PC-3 (cell line): ENCODE data around the gene CLASP2. TPM values are rescaled to one million over a fixed set of nuclear protein-coding genes. Genes with fewer than 3 reads are reported as not detected.
A peak's percentile ranks its signal among the peaks of the same experiment; 100 is the strongest.

Experiments
- ATAC-seq: fragments of 200-7000 bp; cut with Tn5 transposase; 2 replicates; pipeline ENCODE4 v1.9.1; 2020; ENCODE audit warnings: mild to moderate bottlenecking, moderate library complexity
- BruUV-seq: library from RNA; stranded (reverse); fragments of 400-500 nt; replicated peaks from 2 replicates; lab custom pipeline; 2021; lab: Mats Ljungman, UMichigan
- CTCF ChIA-PET: fragments of 300-600 bp; sonication (Branson Sonifier 250); formaldehyde crosslinking; loops from one replicate; lab custom pipeline; 2022; ENCODE audit warnings: antibody characterized with exemption; lab: Charles Lee
- POLR2A ChIA-PET: fragments of 300-600 bp; sonication (Branson Sonifier 250); formaldehyde crosslinking; loops from one replicate; lab custom pipeline; 2022; ENCODE audit warnings: antibody characterized with exemption; ENCODE audit not compliant: unreplicated experiment; lab: Charles Lee
- DNase-seq: peaks from one replicate; pipeline ENCODE4 v3.0.0-alpha.2; 2015
- H2AFZ ChIP-seq: fragments of 300-600 bp; sonication (generic); 2 replicates; pipeline ENCODE4 v1.6.0; 2016; ENCODE audit warnings: antibody characterized with exemption, low read length
- H3F3A ChIP-seq: fragments of 300-600 bp; sonication (generic); one replicate; pipeline ENCODE4 v1.6.0; 2017; ENCODE audit warnings: antibody characterized with exemption, low read length, control low read depth, mild to moderate bottlenecking; ENCODE audit not compliant: unreplicated experiment
- H3K27ac ChIP-seq: fragments of 300-600 bp; sonication (generic); 2 replicates; pipeline ENCODE4 v1.5.1; 2016; ENCODE audit warnings: mild to moderate bottlenecking, low read length
- H3K27me3 ChIP-seq: fragments of 300-600 bp; sonication (generic); 2 replicates; pipeline ENCODE4 v1.6.1; 2016; ENCODE audit warnings: low read length, mixed read lengths
- H3K36me3 ChIP-seq: fragments of 300-600 bp; sonication (generic); 2 replicates; pipeline ENCODE4 v1.6.1; 2016; ENCODE audit warnings: low read depth, mixed run types, low read length, mixed read lengths
- H3K4me1 ChIP-seq: fragments of 300-600 bp; sonication (generic); 2 replicates; pipeline ENCODE4 v1.5.1; 2016; ENCODE audit warnings: low read length; ENCODE audit not compliant: insufficient read depth
- H3K4me2 ChIP-seq: fragments of 300-600 bp; sonication (generic); 2 replicates; pipeline ENCODE4 v1.6.0; 2016; ENCODE audit warnings: low read length
- H3K4me3 ChIP-seq: fragments of 300-600 bp; sonication (generic); 2 replicates; pipeline ENCODE4 v1.5.1; 2016; ENCODE audit warnings: mild to moderate bottlenecking, low read length, mixed read lengths
- H3K79me2 ChIP-seq: fragments of 300-600 bp; sonication (generic); 2 replicates; pipeline ENCODE4 v1.6.1; 2017; ENCODE audit warnings: low read length, mixed read lengths
- H3K9ac ChIP-seq: fragments of 300-600 bp; sonication (generic); 2 replicates; pipeline ENCODE4 v1.6.0; 2016; ENCODE audit warnings: mild to moderate bottlenecking, low read length
- H3K9me2 ChIP-seq: fragments of 300-600 bp; sonication (generic); replicated peaks from 2 replicates; pipeline ENCODE4 v1.6.1; 2016; ENCODE audit warnings: mixed run types, low read length, mixed read lengths
- H3K9me3 ChIP-seq: fragments of 300-600 bp; sonication (generic); 2 replicates; pipeline ENCODE4 v1.6.1; 2016; ENCODE audit warnings: low read length, mixed read lengths
- H4K20me1 ChIP-seq: fragments of 300-600 bp; sonication (generic); 2 replicates; pipeline ENCODE4 v1.6.1; 2016; ENCODE audit warnings: low read length, mixed read lengths
- CTCF ChIP-seq: fragments of 300-600 bp; sonication (generic); conservative IDR thresholded peaks from 2 replicates; pipeline ENCODE4 v1.5.1; 2017; ENCODE audit warnings: antibody characterized with exemption, low read depth, mild to moderate bottlenecking, low read length
- EZH2 ChIP-seq: fragments of 300-600 bp; sonication (generic); IDR thresholded peaks from one replicate; pipeline ENCODE4 v1.6.1; 2017; ENCODE audit warnings: antibody characterized with exemption, mild to moderate bottlenecking, low read length; ENCODE audit not compliant: unreplicated experiment
- EZH2phosphoT487 ChIP-seq: fragments of 300-600 bp; sonication (generic); IDR thresholded peaks from 2 replicates; pipeline ENCODE4 v1.6.1; 2018; ENCODE audit warnings: mild to moderate bottlenecking, antibody characterized with exemption, low read length, borderline replicate concordance
- intact Hi-C: fragments of 100-400 bp; cut with micrococcal nuclease; formaldehyde crosslinking; loops from 2 replicates; pipeline ENCODE4 v1.9.0; 2023
- total RNA-seq: library from RNA; depleted of rRNA; stranded (reverse); fragments of >200 nt; gene quantifications from 2 replicates; pipeline ENCODE4 v1.2.3, GENCODE V29; 2014

Gene CLASP2
- total RNA-seq, 1 experiment from 2014 or later, result 84.8 TPM

GRCh38 chr3:33711100-33711499 lies 7.0 kb downstream of the CLASP2 start:
- Histone ChIP-seq H2AFZ (no peak overlapping the region), H3K4me3 (no peak overlapping the region), H3K79me2 (peaks cover 91% of the 10 kb centered on the region), H3K36me3 (no peaks in the 10 kb centered on the region), H4K20me1 (peaks cover 11% of the 10 kb centered on the region; the same call in 1 of the 2 replicates), H3F3A (no peaks in the 10 kb centered on the region), H3K27me3 (no peaks in the 10 kb centered on the region), H3K27ac (no peak overlapping the region), H3K9me3 (no peaks in the 10 kb centered on the region), H3K9ac (no peak overlapping the region), H3K4me2 (no peak overlapping the region), H3K9me2 (no peaks in the 10 kb centered on the region), H3K4me1 (peaks cover 4% of the 10 kb centered on the region)
- DNase-seq, result no peak
- BruUV-seq, result no TSS peak
- ChIA-PET POLR2A (no interaction called here), CTCF (no interaction called here)
- no peak for ATAC-seq
- intact Hi-C loops, result no loop called here
- no peak for TF ChIP-seq EZH2phosphoT487
- TF ChIP-seq CTCF, result no peak
- TF ChIP-seq EZH2, result no peak

GRCh38 chr3:33706056-33706455 lies 12.0 kb downstream of the CLASP2 start:
- Histone ChIP-seq H3K4me2 (no peak overlapping the region), H3K36me3 (0 out of 2 replicates have a peak, but pooled peaks cover 3% of the 10 kb centered on the region), H3K9me3 (no peaks in the 10 kb centered on the region), H3F3A (no peaks in the 10 kb centered on the region), H4K20me1 (no peaks in the 10 kb centered on the region), H3K4me1 (peaks cover 6% of the 10 kb centered on the region; the same call in 1 of the 2 replicates), H2AFZ (no peak overlapping the region), H3K9me2 (no peaks in the 10 kb centered on the region), H3K79me2 (peaks cover 92% of the 10 kb centered on the region), H3K4me3 (no peak overlapping the region), H3K27me3 (no peaks in the 10 kb centered on the region), H3K9ac (no peak overlapping the region), H3K27ac (no peak overlapping the region)
- CTCF ChIA-PET, result no interaction called here
- POLR2A ChIA-PET, result no interaction called here
- TF ChIP-seq EZH2phosphoT487 (no peak), EZH2 (no peak), CTCF (no peak)
- ATAC-seq (no peak), DNase-seq (no peak)
- BruUV-seq, result no TSS peak
- intact Hi-C loops, result no loop called here

GRCh38 chr3:33704891-33705290 lies 13.2 kb downstream of the CLASP2 start:
- Histone ChIP-seq H2AFZ (no peak overlapping the region), H3K36me3 (0 out of 2 replicates have a peak, but pooled peaks cover 3% of the 10 kb centered on the region), H4K20me1 (no peaks in the 10 kb centered on the region), H3K9ac (no peak overlapping the region), H3K9me2 (no peaks in the 10 kb centered on the region), H3K4me2 (no peak overlapping the region), H3K4me1 (peaks cover 6% of the 10 kb centered on the region; the same call in 1 of the 2 replicates), H3K4me3 (no peak overlapping the region), H3K27me3 (no peaks in the 10 kb centered on the region), H3K27ac (no peak overlapping the region), H3F3A (no peaks in the 10 kb centered on the region), H3K79me2 (peaks cover 87% of the 10 kb centered on the region), H3K9me3 (no peaks in the 10 kb centered on the region)
- ChIA-PET CTCF (no interaction called here), POLR2A (no interaction called here)
- DNase-seq (peak; percentile 46), ATAC-seq (peak; percentile 78)
- no TSS peak for BruUV-seq
- no peak for TF ChIP-seq EZH2phosphoT487
- TF ChIP-seq CTCF, result no peak
- no peak for TF ChIP-seq EZH2
- intact Hi-C loops, result no loop called here
